SK-N-MC (cell line): ENCODE results near the gene PGPEP1.

Experiments
- EZH2 ChIP-seq: fragments of 200-600 bp; sonication (generic); IDR thresholded peaks from one replicate; pipeline ENCODE4 v1.6.1; 2017; ENCODE audit warnings: antibody characterized with exemption
- FOXP2 ChIP-seq: optimal IDR thresholded peaks from 2 replicates; pipeline ENCODE3; 2011; ENCODE audit warnings: mild to moderate bottlenecking, moderate library complexity; ENCODE audit not compliant: insufficient read depth; ENCODE audit errors: extremely low read length, control extremely low read depth
- POLR2AphosphoS5 ChIP-seq: IDR thresholded peaks from 2 replicates; pipeline ENCODE4 v1.6.1; 2012; ENCODE audit warnings: mild to moderate bottlenecking, low read depth, low read length, borderline replicate concordance

DNA sequence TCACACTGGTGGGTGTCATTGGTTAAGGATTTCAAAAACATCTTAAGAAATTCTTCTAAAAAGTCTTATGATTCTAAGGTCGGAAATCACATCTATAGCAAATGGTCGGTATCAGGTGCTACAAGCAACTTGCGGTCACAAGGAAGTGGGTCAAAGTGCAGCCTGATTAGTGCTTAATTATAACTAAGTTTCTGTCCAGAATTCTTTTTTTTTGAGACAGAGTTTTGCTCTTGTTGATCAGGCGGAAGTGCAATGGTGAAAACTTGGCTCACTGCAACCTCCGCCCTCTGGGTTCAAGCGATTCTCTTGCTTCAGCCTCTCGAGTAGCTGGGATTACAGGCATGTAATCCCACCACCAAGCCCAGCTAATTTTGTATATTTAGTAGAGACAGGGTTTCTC, 44.4 kb downstream of the PGPEP1 start:
- no peak for TF ChIP-seq POLR2AphosphoS5
- no peak for TF ChIP-seq EZH2
- no peak for TF ChIP-seq FOXP2
